ENCODE results near the gene BOC. TPM values are rescaled to one million over a fixed set of nuclear protein-coding genes. Genes with fewer than 3 reads are reported as not detected.

Gene BOC
- total and polyA plus RNA-seq, 2 of the 8 experiments (the other 6 are each of a cell fraction or from before 2014, with no cell fraction given), result 6.9 to 9.3 TPM

DNA sequence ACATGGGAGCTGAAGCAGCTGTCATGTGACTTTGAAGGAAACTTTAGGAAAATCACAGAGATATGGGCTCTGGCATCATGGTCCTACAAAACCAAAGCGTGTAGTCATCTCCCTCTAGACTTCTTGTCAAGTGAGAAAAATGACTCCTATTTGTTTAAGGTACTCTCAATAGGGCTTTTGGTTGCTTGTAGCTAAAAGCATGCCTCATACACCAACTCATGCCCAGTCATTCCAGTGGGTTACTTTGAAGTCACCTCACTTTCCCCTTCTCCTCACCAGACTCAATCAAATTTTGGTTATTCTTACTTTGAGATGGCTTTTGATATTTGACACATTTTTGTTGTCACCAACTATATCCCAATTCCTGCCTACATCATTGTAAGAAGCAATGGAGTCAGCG, 81.6 kb downstream of the BOC start (continued):
- no peak for TF ChIP-seq USF2 (IDR thresholded peaks at IDR 0.05; ENCODE audit: low read length)
- TF ChIP-seq RAD21 (IDR thresholded peaks at IDR 0.05 in 1 of 2, conservative IDR thresholded peaks at IDR 0.05 in 1 of 2; ENCODE audit: low read depth in 2 of 2, low read length in 2 of 2), result no peak
- TF ChIP-seq CEBPB (IDR thresholded peaks at IDR 0.05; ENCODE audit: low read depth, low read length), result no peak
- TF ChIP-seq CHD1 (IDR thresholded peaks at IDR 0.05; ENCODE audit: low read depth, low read length), result no peak
- TF ChIP-seq EGR1 (IDR thresholded peaks at IDR 0.05; ENCODE audit: borderline replicate concordance, low read depth, low read length), result no peak
- no peak for TF ChIP-seq TCF12 (IDR thresholded peaks at IDR 0.05; ENCODE audit: low read depth, low read length)
- TF ChIP-seq BACH1 (IDR thresholded peaks at IDR 0.05; ENCODE audit: low read length), result no peak
